ENCODE data around the gene GRK6.

Gene GRK6

GRCh38 chr5:177454397-177455035 is 28.0 kb downstream of the GRK6 start:
- H3K4me1 ChIP-seq (ENCODE audit: control insufficient read depth in 1 of 2, insufficient read depth in 2 of 2, low read length in 2 of 2), result peaks cover 11 to 26% of the 10 kb centered on the region in 2 donors
- H3K27ac ChIP-seq (ENCODE audit: low read depth, low read length), result peak overlapping the region; percentile 70
- no peaks in the 10 kb centered on the region for H3K36me3 ChIP-seq (ENCODE audit: control insufficient read depth in 1 of 2, insufficient read depth in 2 of 2, low read length in 2 of 2)
- peak overlapping the region; percentile 46 to 86 for H3K9ac ChIP-seq (ENCODE audit: low read depth in 1 of 2, low read length in 2 of 2)
- H3K27me3 ChIP-seq (ENCODE audit: control insufficient read depth in 1 of 2, insufficient read depth in 2 of 2, low read length in 2 of 2), result peaks cover 0 to 2% of the 10 kb centered on the region in 2 donors
- H3K4me3 ChIP-seq (ENCODE audit: low read depth in 1 of 2, low read length in 2 of 2), result peak overlapping the region; percentile 74 to 79
- no peaks in the 10 kb centered on the region for H3K9me3 ChIP-seq (ENCODE audit: control insufficient read depth in 1 of 2, low read length in 2 of 2)

DNA sequence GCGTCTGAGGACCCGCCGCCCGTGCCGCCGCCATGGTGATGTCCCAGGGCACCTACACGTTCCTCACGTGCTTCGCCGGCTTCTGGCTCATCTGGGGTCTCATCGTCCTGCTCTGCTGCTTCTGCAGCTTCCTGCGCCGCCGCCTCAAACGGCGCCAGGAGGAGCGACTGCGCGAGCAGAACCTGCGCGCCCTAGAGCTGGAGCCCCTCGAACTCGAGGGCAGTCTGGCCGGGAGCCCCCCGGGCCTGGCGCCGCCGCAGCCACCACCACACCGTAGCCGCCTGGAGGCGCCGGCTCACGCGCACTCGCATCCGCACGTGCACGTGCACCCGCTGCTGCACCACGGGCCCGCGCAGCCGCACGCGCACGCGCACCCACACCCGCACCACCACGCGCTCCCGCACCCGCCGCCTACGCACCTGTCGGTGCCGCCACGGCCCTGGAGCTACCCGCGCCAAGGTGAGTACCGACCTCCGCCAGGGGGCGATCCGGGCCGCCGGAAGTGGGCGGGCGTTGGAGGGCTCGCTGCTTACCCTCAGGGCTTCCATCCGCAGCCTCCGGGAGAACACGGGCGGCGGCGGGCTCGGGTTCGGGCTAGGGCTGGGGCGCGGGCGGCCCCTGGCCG is 28.7 kb downstream of the GRK6 start:
- Histone ChIP-seq H3K27ac (ENCODE audit: low read depth, low read length) (peak overlapping the region; percentile 70), H3K27me3 (ENCODE audit: control insufficient read depth in 1 of 2, insufficient read depth in 2 of 2, low read length in 2 of 2) (no peaks in the 10 kb centered on the region), H3K36me3 (ENCODE audit: control insufficient read depth in 1 of 2, insufficient read depth in 2 of 2, low read length in 2 of 2) (no peaks in the 10 kb centered on the region), H3K9me3 (ENCODE audit: control insufficient read depth in 1 of 2, low read length in 2 of 2) (no peaks in the 10 kb centered on the region), H3K9ac (ENCODE audit: low read depth in 1 of 2, low read length in 2 of 2) (peak overlapping the region; percentile 63 to 86), H3K4me1 (ENCODE audit: control insufficient read depth in 1 of 2, insufficient read depth in 2 of 2, low read length in 2 of 2) (peaks cover 11 to 26% of the 10 kb centered on the region in 2 donors), H3K4me3 (ENCODE audit: low read depth in 1 of 2, low read length in 2 of 2) (peak overlapping the region; percentile 74 to 79)

DNA sequence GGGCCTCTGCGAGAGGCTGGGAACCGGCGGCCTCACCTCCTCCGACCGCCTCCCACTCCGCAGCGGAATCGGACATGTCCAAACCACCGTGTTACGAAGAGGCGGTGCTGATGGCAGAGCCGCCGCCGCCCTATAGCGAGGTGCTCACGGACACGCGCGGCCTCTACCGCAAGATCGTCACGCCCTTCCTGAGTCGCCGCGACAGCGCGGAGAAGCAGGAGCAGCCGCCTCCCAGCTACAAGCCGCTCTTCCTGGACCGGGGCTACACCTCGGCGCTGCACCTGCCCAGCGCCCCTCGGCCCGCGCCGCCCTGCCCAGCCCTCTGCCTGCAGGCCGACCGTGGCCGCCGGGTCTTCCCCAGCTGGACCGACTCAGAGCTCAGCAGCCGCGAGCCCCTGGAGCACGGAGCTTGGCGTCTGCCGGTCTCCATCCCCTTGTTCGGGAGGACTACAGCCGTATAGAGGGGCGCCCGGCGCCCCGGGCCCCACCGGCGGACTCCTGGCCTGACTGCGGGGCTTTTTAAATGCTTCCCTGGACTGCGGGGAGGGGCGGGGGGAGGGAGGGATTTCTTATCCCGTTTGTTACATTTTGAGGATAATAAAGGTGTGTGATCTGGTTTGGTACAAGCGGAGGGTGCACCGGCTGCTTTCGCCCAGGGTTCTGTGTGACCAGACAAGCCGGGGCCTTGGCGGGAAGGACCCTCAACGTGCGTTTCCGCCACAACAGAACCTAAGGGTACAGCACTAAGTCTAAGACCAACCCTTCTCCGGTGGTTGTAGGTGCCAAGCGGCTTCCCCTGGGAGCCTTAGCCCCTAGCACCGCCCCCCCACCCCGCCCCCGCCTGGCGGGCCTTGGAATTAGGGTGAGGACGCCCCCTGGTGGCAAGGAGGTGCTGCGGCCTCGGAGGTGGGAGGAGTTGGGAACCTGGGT is 29.4 kb downstream of the GRK6 start:
- H3K36me3 ChIP-seq (ENCODE audit: control insufficient read depth in 1 of 2, insufficient read depth in 2 of 2, low read length in 2 of 2), result no peaks in the 10 kb centered on the region
- H3K4me3 ChIP-seq (ENCODE audit: low read depth in 1 of 2, low read length in 2 of 2), result peak overlapping the region; percentile 74 to 79
- peak overlapping the region; percentile 70 for H3K27ac ChIP-seq (ENCODE audit: low read depth, low read length)
- H3K4me1 ChIP-seq (ENCODE audit: control insufficient read depth in 1 of 2, insufficient read depth in 2 of 2, low read length in 2 of 2), result peaks cover 11 to 26% of the 10 kb centered on the region in 2 donors
- H3K27me3 ChIP-seq (ENCODE audit: control insufficient read depth in 1 of 2, insufficient read depth in 2 of 2, low read length in 2 of 2), result no peaks in the 10 kb centered on the region
- no peaks in the 10 kb centered on the region for H3K9me3 ChIP-seq (ENCODE audit: control insufficient read depth in 1 of 2, low read length in 2 of 2)
- peak overlapping the region; percentile 63 to 86 for H3K9ac ChIP-seq (ENCODE audit: low read depth in 1 of 2, low read length in 2 of 2)

DNA sequence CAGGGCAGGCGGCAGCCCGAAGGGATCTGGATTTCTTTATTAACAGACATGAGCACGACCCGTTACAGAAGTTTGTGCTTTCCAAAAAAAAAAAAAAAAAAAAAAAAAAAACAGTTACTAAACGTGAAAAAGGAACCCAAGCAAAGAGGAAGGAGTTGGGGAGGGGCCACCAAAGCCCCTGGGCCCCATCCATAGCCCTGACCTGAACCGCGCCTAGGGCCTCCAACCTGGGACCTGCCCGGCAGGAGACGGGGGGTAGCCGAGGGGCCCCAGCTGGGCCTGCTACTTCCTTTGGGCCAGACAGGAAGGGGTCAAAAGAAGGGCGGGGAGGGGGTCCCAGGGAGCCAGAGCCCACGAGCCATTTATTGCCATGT is 30.1 kb downstream of the GRK6 start:
- no peak overlapping the region for H3K9ac ChIP-seq (ENCODE audit: low read depth in 1 of 2, low read length in 2 of 2)
- H3K4me1 ChIP-seq (ENCODE audit: control insufficient read depth in 1 of 2, insufficient read depth in 2 of 2, low read length in 2 of 2), result peaks cover 11 to 26% of the 10 kb centered on the region in 2 donors
- no peak overlapping the region for H3K4me3 ChIP-seq (ENCODE audit: low read depth in 1 of 2, low read length in 2 of 2)
- H3K36me3 ChIP-seq (ENCODE audit: control insufficient read depth in 1 of 2, insufficient read depth in 2 of 2, low read length in 2 of 2), result no peaks in the 10 kb centered on the region
- no peak overlapping the region for H3K27ac ChIP-seq (ENCODE audit: low read depth, low read length)
- H3K27me3 ChIP-seq (ENCODE audit: control insufficient read depth in 1 of 2, insufficient read depth in 2 of 2, low read length in 2 of 2), result no peaks in the 10 kb centered on the region
- no peaks in the 10 kb centered on the region for H3K9me3 ChIP-seq (ENCODE audit: control insufficient read depth in 1 of 2, low read length in 2 of 2)

DNA sequence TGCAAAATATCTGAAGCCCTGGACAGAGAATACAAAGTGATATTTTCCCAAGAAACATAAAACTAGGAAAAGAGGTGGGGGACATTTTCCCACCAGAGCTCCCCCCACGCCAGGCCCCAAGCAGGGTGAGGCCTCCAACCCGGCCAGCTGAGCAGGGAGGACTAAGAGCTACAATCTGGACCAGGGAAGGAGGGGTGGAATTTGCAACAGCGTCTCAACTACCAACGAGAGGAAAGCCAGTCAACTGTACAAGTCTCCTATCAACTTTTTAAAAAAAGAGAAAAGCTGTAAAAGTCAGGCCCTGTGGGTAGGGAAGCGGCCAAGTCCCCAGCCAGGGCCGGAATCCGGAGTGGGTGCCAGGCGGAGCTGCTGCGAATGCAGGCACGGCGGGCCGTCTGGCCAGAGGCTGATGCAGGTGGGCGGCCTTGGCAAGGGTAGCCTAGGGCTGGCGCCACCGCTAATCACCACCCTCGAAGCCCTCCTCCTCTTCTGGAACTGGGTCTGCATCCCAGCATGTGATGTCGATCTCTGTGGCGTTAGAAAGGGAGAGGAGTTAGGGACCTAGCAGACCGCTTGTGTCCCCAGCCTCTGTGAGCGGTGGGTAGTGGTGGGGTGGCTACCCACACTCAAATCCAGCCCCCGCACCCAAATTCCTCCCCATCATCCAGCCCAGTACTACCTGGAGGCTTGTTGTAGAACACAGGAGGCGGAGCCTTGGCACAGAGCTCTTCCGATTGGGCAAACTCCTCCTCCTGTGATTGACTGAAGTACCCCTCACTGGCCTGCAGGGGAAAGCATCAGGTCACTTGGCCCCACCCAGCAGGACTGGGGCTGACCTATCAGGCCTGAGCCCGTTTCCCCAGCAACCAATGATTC is 30.7 kb downstream of the GRK6 start:
- no peaks in the 10 kb centered on the region for H3K36me3 ChIP-seq (ENCODE audit: control insufficient read depth in 1 of 2, insufficient read depth in 2 of 2, low read length in 2 of 2)
- H3K27me3 ChIP-seq (ENCODE audit: control insufficient read depth in 1 of 2, insufficient read depth in 2 of 2, low read length in 2 of 2), result no peaks in the 10 kb centered on the region
- H3K9me3 ChIP-seq (ENCODE audit: control insufficient read depth in 1 of 2, low read length in 2 of 2), result no peaks in the 10 kb centered on the region
- H3K4me1 ChIP-seq (ENCODE audit: control insufficient read depth in 1 of 2, insufficient read depth in 2 of 2, low read length in 2 of 2), result peaks cover 11 to 26% of the 10 kb centered on the region in 2 donors
- H3K9ac ChIP-seq (ENCODE audit: low read depth in 1 of 2, low read length in 2 of 2), result no peak overlapping the region
- no peak overlapping the region for H3K4me3 ChIP-seq (ENCODE audit: low read depth in 1 of 2, low read length in 2 of 2)
- H3K27ac ChIP-seq (ENCODE audit: low read depth, low read length), result no peak overlapping the region

- H3K9ac ChIP-seq (ENCODE audit: low read depth in 1 of 2, low read length in 2 of 2), result no peak overlapping the region
Measured at GRCh38 chr5:177457852-177458681, 31.6 kb downstream of the GRK6 start.

GRCh38 chr5:177458912-177459350 is 32.5 kb downstream of the GRK6 start:
- no peaks in the 10 kb centered on the region for H3K9me3 ChIP-seq (ENCODE audit: control insufficient read depth in 1 of 2, low read length in 2 of 2)
- H3K27me3 ChIP-seq (ENCODE audit: control insufficient read depth in 1 of 2, insufficient read depth in 2 of 2, low read length in 2 of 2), result no peaks in the 10 kb centered on the region
- no peaks in the 10 kb centered on the region for H3K36me3 ChIP-seq (ENCODE audit: control insufficient read depth in 1 of 2, insufficient read depth in 2 of 2, low read length in 2 of 2)
- no peak overlapping the region for H3K9ac ChIP-seq (ENCODE audit: low read depth in 1 of 2, low read length in 2 of 2)
- H3K4me1 ChIP-seq (ENCODE audit: control insufficient read depth in 1 of 2, insufficient read depth in 2 of 2, low read length in 2 of 2), result peaks cover 3 to 11% of the 10 kb centered on the region in 2 donors
- H3K4me3 ChIP-seq (ENCODE audit: low read depth in 1 of 2, low read length in 2 of 2), result no peak overlapping the region
- no peak overlapping the region for H3K27ac ChIP-seq (ENCODE audit: low read depth, low read length)

More at GRCh38 chr5:177457852-177458681, 31.6 kb downstream of the GRK6 start:
- Histone ChIP-seq H3K4me1 (ENCODE audit: control insufficient read depth in 1 of 2, insufficient read depth in 2 of 2, low read length in 2 of 2) (peaks cover 3 to 18% of the 10 kb centered on the region in 2 donors), H3K36me3 (ENCODE audit: control insufficient read depth in 1 of 2, insufficient read depth in 2 of 2, low read length in 2 of 2) (no peaks in the 10 kb centered on the region), H3K4me3 (ENCODE audit: low read depth in 1 of 2, low read length in 2 of 2) (no peak overlapping the region), H3K27me3 (ENCODE audit: control insufficient read depth in 1 of 2, insufficient read depth in 2 of 2, low read length in 2 of 2) (no peaks in the 10 kb centered on the region), H3K27ac (ENCODE audit: low read depth, low read length) (no peak overlapping the region), H3K9me3 (ENCODE audit: control insufficient read depth in 1 of 2, low read length in 2 of 2) (no peaks in the 10 kb centered on the region)

GRCh38 chr5:177459357-177459756 is 32.9 kb downstream of the GRK6 start:
- Histone ChIP-seq H3K27me3 (ENCODE audit: control insufficient read depth in 1 of 2, insufficient read depth in 2 of 2, low read length in 2 of 2) (no peaks in the 10 kb centered on the region), H3K36me3 (ENCODE audit: control insufficient read depth in 1 of 2, insufficient read depth in 2 of 2, low read length in 2 of 2) (no peaks in the 10 kb centered on the region), H3K9ac (ENCODE audit: low read depth in 1 of 2, low read length in 2 of 2) (no peak overlapping the region), H3K4me1 (ENCODE audit: control insufficient read depth in 1 of 2, insufficient read depth in 2 of 2, low read length in 2 of 2) (peaks cover 3 to 7% of the 10 kb centered on the region in 2 donors), H3K4me3 (ENCODE audit: low read depth in 1 of 2, low read length in 2 of 2) (no peak overlapping the region), H3K27ac (ENCODE audit: low read depth, low read length) (no peak overlapping the region), H3K9me3 (ENCODE audit: control insufficient read depth in 1 of 2, low read length in 2 of 2) (no peaks in the 10 kb centered on the region)

Measured in duodenal mucosa (tissue), 2 donors.